GM19240 (cell line): Measurements from ENCODE around the gene DIP2C.

Source experiments
- DNase-seq: peaks from one replicate; pipeline ENCODE4 v3.0.0; 2011; ENCODE audit warnings: low spot score; ENCODE audit not compliant: insufficient read length

Gene DIP2C

GRCh38 chr10:504121-504611 lies 185.3 kb downstream of the DIP2C start:
- DNase-seq, result no peak

DNA sequence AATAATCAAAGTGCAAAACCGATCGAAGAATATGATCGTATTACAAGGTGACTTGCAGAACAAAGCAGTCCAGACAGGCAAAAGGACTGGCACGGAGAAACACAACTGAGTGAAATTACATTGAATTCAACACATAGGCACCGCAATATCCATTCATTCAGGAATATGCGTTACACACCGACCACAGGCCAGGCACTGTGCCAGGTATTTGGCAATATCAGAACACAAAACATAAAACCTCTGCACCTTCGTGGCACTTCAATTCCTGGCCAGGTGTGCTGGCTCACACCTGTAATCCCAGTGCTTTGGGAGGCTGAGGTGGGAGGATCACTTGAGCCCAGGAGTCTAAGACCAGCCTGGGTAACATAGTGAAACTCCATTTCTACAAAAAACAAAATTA lies 187.9 kb downstream of the DIP2C start:
- no peak for DNase-seq

- no peak for DNase-seq
Measured at GRCh38 chr10:500876-501275, 188.6 kb downstream of the DIP2C start.

DNA sequence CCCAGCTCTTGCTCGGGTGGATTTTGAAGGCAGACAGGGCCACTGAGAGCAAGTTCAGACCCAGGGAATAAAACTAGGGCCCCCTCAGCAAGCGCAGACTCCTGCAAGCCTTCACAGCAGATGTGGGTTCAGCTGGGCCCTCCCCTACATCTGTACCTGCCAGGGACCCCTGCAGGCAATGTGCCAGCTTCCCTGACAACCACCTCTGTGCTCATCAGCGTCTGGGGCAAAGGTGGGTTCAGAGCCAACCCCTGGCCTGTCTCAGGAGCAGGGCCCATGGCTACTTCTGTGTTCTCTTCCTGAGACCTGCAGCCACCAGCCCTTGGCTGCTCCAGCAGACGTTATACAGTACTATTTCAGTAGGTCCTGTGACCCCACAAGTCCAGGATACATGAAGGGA lies 189.5 kb downstream of the DIP2C start:
- no peak for DNase-seq

GRCh38 chr10:498760-499435 lies 190.6 kb downstream of the DIP2C start:
- DNase-seq, result no peak

- DNase-seq, result no peak
Measured at GRCh38 chr10:497898-498451, 191.5 kb downstream of the DIP2C start.

DNA sequence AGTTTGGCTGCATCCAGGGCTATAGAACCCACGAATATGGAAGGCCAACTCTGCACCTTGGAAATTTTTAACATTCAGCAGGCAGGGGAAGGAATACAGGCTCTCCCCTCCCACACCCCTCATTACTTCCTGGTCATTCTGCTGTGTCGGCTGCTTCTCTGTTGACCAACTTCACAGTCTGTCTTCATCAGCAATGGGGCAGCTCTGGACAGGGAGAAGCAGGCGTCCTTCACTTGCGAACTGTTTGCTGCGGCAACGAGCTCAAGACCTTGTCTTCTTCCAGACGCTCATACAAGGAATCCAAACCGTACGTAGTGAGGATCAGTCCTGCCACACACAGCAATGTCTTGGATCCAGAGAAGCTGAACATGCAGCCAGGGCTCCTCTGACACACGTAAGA lies 192.2 kb downstream of the DIP2C start:
- DNase-seq, result no peak

- DNase-seq, result no peak
Measured at GRCh38 chr10:494556-494955, 194.9 kb downstream of the DIP2C start.

DNA sequence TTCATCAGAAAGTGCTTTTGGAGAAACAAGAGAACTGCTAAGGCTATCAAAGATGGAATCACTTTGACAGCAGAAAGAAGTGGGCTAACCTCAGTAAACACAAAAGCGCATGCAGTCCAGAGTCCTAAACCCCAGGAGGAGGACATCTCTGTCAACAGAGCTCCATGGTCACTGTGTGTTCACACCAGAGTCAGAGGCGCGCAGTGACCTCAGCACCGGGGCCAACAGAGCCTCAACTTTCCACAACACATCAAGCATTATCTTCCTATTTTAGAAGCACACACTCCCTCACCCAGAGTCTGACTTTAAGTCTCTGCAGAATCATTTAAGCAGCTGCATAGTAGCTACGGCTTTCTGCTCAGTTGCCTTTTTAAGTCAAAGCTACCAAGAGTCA lies 195.3 kb downstream of the DIP2C start:
- no peak for DNase-seq

GRCh38 chr10:493391-494148 lies 195.9 kb downstream of the DIP2C start:
- DNase-seq, result no peak

GRCh38 chr10:492836-493235 lies 196.6 kb downstream of the DIP2C start:
- DNase-seq, result no peak

DNA sequence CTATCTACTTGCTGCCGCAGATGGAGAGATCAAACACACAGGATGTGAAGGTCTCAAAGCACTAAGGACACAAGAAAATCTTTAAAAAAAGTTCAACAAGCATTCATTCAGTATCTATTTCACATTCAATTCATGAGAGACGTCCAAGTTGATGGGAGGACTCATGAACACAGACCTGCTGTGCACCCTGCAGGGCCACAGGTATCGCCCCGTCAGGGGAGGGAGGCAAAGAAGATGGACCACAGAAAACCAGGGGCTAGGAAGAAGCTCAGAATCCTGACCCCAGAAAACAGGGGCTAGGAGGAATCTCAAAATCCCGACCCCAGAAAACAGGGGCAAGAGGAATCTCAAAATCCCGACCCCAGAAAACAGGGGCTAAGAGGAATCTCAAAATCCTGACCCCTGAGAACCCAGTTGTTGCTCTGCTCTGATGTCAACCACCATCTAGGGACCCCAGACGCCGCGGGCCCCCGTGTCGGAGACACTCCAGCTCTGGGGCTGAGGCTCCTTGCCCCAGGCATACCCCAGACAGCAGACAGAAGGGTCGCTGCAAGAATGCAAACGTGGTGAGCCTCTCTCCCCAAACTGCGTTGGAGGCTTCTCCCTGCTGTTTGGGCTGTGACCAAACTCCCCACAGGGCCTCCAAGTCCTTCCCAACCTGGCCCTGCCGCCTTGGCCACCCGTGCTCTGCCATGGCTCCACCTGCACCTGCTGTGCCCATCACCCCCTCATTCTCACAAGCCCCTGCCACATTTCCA lies 197.6 kb downstream of the DIP2C start:
- no peak for DNase-seq

DNA sequence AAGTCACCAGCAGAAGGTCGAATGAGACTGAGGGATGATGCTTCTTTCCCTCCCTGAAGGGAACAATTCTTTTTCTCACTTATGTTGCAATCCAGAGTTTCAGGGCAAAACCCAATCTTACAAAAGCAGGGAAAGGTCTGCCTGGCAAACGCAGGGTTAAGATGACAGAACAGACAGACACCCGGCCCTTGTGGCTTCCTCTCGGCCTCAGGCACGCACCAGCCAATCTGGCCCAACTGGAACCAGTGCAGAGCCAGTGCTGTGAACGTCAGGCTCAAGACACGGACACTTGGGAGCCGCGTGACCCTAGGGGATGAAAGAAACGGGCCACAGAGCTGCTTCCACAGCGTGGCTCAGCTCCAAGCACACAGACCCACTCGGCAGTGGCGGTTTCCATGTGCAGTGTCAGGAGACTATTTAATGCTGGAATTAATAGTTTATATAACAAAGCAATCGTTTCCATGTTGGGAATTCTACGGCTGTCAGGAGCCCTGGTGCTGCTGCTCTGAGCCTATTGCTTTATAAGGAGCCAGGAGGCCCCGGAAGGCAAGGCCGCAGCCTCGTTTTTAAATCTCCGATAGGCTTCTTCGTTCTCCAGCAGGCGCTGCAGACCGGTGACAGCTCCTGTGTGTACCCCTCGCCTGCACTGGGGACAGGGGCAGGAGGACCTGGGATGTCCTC lies 198.4 kb downstream of the DIP2C start:
- DNase-seq, result no peak

DNA sequence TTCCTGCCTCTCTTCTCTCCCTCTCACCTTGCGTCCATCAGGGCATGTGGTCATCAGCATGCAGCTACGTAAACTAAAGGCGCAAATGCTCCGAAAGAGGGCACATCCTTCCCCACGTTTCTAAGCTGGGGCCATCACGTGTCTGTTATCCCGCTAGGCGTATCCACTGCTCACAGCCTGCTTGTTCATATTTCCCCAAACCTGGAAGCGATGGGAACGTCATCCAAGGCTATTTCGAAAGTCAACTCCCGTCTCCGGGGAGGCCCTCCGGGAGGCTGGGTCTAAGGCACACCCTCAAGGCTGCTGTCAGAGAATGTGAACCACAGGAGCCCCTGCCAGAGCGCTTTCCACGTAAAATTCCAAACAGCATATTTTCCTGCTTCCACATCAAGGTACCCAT lies 199.2 kb downstream of the DIP2C start:
- no peak for DNase-seq

GRCh38 chr10:489330-489729 lies 200.1 kb downstream of the DIP2C start:
- DNase-seq, result no peak

- DNase-seq, result no peak
Measured at GRCh38 chr10:488933-489215, 200.6 kb downstream of the DIP2C start.

DNA sequence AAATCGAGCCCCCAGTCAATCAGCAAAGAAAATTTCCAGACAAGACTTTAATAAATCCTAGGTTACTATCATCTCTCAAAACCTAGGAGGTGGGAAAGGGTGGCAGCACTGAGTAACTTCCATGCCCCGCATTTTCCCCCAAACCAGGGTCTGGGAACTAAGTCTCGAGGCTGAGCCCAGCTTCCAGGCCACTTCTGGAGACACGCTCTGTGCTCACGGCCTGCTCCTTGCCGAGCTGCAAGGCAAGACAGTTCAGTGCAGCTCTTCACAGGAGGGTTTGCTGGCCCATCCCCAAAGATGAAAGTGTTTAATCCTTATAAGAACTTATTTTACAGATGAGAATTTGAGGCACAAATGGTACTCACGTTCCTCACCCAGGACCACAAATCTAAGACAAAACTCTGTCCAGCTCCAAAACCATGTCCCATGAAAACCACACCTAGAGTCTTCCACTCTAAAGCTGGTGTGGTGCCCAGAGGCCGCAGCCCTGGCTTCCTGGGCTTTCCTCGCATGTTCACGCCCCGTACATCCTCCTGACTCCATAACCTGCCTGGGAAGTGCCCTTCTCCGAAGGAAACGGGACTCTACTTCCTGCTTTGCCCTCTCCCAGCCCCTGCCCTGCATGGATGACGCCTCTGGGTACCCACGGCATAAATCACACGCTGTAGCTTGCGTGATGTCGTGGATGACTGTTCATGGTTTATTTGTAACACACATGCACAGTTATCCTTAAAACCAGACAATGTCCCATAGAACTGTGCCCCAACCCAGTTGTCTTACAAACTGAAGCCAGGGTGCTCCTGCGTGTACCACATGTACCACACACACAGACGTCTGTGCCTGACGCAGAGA lies 201.2 kb downstream of the DIP2C start:
- DNase-seq, result no peak

GRCh38 chr10:486666-487322 lies 202.7 kb downstream of the DIP2C start:
- no peak for DNase-seq

- DNase-seq, result no peak
Measured at GRCh38 chr10:486206-486605, 203.3 kb downstream of the DIP2C start.

- no peak for DNase-seq
Measured at GRCh38 chr10:485776-486175, 203.7 kb downstream of the DIP2C start.
